HG03045 (cell line): ENCODE results near the gene NADK2.

Experiments used
- ATAC-seq: cut with Tn5 transposase; IDR thresholded peaks from one replicate; pipeline ENCODE4 v1.9.1; 2021; ENCODE audit warnings: mild to moderate bottlenecking, moderate library complexity; ENCODE audit not compliant: unreplicated experiment

The NADK2 gene

GRCh38 chr5:36168737-36169136 is 73.0 kb downstream of the NADK2 start:
- ATAC-seq, result no peak

DNA sequence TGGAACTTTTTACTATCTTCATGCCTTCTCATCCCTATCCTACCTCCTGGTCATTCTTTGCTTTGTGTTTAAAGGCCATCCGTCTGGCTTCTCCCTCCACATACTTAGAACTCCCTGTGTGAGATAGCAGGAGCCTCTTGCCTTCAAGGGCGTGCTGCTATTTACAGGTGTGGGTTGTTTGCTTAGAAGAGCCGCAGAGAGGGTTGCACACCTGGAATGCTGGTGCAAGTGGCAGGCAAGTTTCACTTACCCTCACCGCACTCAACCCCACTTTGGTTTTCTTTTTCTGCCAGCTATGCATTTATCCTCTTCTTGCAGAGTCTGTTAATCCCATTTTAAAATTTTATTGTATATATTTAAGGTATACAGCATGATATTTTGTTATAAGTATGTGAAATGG is 77.3 kb downstream of the NADK2 start:
- ATAC-seq, result no peak

DNA sequence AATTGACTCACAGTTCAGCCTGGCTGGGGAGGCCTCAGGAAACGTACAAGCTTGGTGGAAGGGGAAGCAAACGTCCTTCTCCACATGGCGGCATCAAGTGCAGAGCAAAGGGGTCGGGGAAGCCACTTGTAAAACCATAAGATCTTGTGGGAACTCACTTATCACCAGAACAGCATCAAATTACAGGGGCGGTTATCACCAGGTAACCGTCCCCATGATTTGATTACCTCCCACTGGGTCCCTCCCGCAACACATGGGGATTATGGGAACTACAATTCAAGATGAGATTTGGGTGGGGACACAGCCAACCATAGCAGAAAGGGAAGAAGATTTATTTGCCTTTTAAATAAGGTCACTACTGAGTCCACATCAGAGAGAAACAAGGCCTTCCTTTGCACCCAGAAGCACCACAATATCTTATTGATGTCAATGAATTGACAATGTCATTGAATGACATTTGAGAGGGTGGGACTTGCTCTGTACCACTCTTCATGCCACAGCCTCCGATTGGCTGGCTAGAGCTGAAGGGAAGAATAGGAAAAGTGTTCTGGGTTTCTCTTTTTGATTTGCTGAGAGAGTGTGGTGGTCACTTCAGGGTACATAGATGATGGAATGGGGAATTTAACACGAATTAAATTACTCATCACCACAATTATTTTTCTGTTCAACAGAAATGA is 78.8 kb downstream of the NADK2 start:
- ATAC-seq, result no peak

DNA sequence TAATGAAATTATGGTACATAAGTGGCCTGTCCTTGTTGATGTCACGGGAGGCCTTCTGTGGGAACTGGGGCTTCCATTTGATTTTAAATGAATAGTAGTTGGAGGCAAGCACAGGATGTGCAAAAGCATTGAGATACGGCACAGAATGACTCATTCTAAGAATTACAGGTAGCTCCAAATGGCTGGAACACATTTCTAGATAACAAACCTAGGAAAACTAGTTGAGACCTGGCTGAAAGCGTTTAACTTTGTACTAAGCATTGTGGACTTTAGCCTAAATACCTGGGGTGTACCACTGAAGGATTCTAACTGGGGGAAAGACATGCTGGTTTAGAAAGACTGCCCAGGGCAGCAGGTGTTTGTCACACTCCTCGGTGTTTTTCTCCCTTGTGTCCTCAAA is 80.4 kb downstream of the NADK2 start:
- no peak for ATAC-seq

GRCh38 chr5:36160617-36161016 is 81.1 kb downstream of the NADK2 start:
- ATAC-seq, result no peak

DNA sequence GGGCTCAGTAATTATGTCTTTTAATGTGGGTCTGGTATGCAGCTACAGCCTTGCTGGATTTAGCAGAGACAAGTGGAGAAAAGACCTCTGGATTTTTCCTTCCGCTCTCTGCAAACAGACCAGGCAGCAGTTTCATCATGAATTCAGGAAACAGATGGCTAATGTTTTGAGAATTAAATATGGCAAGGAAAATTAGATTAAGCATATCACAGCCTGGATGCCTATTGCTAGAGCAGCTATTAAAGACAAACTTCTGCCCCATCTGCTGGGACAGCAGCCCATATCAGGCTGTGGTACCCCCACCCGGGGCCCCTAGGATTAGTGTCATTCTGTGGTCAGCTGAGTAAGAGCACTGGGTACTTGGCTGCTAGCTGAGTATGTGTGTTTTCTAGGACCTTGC is 83.6 kb downstream of the NADK2 start:
- ATAC-seq, result no peak

DNA sequence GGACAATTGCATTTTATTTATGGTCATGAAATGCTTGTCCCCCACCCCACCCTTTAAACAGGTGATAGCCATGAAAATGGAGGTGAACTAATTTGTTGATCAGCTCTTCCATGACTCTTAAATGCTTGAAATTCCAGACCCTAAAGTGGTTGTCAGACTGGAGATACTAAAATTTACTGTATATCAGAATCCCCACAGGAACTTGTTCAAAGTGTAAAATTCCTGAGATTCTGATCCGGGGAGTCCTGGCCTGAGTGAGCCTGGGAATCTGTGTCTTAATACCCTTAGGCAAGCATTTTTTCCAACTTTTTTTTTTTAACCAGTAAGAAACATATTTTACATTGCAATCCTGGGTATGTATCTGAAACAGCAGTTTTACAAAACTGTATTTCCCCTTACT is 85.1 kb downstream of the NADK2 start:
- ATAC-seq, result no peak

DNA sequence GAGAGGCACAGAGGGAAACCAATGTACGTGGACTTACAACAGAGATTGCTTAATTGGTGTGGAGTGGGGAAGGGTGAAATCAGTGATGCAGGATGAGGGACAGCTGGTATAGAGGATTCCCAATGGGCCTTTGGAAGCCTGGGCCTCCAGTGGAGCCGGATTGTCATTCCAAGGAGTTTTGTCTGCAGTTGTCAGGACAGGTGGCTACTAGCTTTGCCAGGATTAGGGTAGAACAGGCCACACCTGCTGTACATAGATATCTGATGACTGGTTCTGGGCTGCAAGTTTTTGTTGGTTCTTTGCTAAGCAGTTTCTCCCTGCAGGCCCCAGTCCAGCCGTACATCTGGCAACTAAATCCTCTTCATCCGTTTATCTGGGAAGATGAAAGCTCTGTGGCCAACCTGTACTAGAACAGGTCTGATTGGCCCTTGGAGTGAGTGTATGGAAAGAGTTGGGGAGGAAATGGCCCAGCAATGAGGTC is 85.6 kb downstream of the NADK2 start:
- no peak for ATAC-seq

DNA sequence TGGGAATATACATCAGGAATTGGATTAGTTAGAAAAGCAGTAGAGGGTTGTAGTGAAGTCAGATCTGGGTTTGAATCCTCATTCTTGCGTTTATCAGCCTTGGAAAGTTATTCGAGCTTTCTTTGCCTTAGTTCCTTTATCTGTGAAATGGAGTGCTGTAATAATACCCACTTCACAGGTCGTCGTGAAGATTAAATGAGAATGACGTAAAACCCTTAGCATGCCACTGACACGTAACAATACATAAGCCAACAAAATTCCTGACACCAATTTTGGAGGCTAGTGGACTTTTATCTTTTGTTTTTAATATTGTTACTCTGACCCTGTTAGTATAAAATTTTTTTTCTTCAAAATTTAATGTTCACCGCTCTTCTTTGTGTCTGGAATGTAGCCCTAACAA is 86.4 kb downstream of the NADK2 start:
- no peak for ATAC-seq

GRCh38 chr5:36153726-36154125 is 88.0 kb downstream of the NADK2 start:
- no peak for ATAC-seq

GRCh38 chr5:36153298-36153677 is 88.4 kb downstream of the NADK2 start:
- ATAC-seq, result no peak

GRCh38 chr5:36152324-36153297 is 89.1 kb downstream of the NADK2 start:
- peak; percentile 3 for ATAC-seq

DNA sequence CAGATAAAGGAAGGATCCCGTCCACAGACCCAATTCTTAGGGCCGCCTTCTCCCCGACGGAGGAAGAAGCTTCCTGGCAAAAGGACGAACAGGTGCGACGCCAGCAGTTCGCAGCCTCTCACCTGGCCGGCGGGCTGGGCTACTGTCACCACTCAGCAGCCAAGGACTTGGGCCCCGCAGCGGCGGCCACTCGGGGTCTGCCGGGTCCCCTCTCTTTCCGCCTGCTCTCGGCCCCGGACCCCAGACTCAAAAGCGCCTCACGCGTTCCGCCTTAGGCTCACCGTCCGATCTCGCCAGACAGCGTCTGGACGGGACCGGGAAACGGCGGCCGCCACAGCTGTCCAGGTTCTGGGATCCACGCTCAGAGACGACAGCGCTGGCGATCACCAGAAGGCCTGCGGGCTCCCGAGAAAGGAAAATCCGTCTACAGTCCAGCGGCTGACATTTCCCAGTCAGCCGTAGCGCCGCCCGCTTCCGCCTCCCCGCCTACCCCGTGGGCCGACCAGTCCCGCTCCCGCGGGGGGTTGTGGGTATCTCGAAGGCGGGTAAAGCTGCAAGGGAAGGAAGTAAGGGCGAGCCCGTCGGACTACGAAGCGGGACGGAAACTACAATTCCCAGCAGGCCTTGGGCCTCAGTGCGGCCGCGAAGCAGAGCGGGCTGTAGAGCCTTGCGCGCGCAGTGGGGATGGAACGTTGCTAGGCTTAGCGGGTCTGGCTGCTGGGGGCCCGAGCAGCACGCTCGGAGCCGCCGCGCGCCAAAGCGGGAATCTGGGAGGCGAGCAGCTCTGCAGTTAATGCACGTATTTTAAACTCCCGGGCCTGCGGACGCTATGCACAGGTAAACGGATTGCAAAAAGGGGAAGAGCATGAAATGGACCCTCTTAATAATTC is 90.0 kb downstream of the NADK2 start, which contains the start of the genes LMBRD2 and SKP2:
Gene LMBRD2, minus strand, starts transcription at position 454 of the 890 bp plus-strand sequence. CDS start 8,538 bp downstream, outside the sequence.
Gene SKP2, plus strand, starts transcription at position 678 of the 890 bp plus-strand sequence. Its CDS starts 152 bp downstream, at position 830.
- ATAC-seq, result peak; percentile 99

DNA sequence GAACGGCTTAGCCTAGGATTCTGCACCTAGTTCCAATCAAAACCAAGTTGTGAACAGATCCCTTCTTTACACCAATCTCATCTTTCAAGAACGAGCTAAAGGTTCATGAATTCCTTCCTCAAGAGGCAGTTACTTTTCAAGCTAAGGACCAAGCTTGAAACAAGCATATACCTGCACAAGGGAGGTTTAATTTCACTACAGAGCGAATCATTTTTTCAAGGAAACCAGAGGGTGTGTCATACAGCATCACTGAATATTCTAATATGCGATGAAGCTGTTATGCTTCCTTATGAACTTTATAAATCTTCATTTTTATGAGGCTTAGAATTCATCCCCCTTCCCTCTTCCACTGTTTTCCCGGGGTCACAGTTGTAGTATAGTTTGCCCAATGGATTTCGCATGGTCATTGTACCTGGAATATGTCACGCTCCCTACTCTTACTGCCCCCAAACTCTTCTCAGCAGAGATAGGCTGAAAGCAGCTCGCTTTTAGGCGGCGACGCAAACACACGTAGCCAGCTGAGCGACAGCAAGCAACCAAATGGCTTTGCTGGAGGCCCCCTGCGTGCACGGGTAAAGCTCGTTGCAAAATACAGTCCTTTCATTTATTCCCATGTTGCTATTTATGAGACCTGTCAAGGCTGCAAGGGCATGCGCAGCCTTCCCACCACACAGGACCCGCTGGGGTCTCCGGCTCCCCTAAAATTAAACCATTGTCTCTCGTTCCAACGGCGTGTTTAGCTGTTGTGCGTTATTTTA is 90.9 kb downstream of the NADK2 start:
- peak; percentile 27 for ATAC-seq

DNA sequence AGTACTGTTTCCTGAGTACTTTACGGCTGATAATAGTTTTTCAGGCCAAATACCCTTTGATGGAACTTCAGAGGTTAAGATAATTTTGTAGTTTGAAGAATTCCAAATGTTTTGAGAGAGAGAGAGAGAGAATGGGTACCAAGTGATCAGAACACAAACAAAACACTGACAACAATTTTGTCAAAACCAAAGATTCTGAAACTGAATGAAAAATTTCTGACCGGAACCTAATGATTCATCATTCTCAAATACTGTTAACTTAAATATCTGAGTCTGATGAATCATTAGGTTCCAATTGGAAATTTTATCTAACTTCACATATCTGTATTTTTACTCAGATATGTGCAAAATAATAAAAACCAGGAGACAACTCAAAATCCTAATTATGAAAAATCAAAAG is 94.0 kb downstream of the NADK2 start:
- ATAC-seq, result no peak

GRCh38 chr5:36146390-36146789 is 95.3 kb downstream of the NADK2 start:
- no peak for ATAC-seq

DNA sequence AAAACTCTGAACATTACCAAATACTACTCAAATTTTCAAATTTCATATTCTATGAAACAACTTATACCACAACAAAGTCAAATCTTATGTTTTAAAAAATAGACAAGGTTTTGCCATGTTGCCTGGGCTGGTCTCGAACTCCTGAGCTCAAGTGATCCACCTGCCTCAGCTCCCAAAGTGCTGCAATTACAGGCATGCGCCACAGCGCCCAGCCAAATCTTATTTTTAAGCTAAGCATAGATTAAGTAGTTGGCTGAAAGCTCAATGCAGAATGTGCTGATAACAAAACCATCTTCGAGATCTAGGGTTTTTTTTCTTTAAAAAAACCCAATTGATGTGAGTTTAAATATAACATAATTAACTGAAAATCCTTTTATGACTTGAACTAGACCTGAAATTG is 96.4 kb downstream of the NADK2 start:
- no peak for ATAC-seq
